Amniotic epithelial cell (primary cell): ENCODE data around the gene UBA6.
"Not testable (repeated sequence)": the region's sequence is repeated elsewhere in the genome, so short reads cannot be mapped to it uniquely, and the experiment has no call there.

Source experiments
- DNase-seq: peaks from one replicate; pipeline ENCODE4 v3.0.0-alpha.2; 2010; ENCODE audit warnings: low read depth

UBA6 gene

GRCh38 chr4:67700738-67701516 is at the start of gene UBA6:
UBA6 (minus strand) TSS chr4:67701155; CDS start chr4:67701119, 36 bp downstream.
- peak; percentile 94 for DNase-seq

- no peak for DNase-seq
Observed at GRCh38 chr4:67750691-67751090, 49.7 kb upstream of the UBA6 start.

GRCh38 chr4:67749286-67749685 is 48.3 kb upstream of the UBA6 start:
- no peak for DNase-seq

- DNase-seq = peak; percentile 49
Observed at GRCh38 chr4:67746797-67747495, 46.0 kb upstream of the UBA6 start.

- DNase-seq = peak; percentile 53
Observed at GRCh38 chr4:67744561-67745283, 43.8 kb upstream of the UBA6 start.

GRCh38 chr4:67743194-67743593 is 42.2 kb upstream of the UBA6 start:
- no peak for DNase-seq

- DNase-seq = no peak
Observed at GRCh38 chr4:67736262-67736661, 35.3 kb upstream of the UBA6 start.

- no peak for DNase-seq
Observed at GRCh38 chr4:67735325-67735724, 34.4 kb upstream of the UBA6 start.

- not testable (repeated sequence) for DNase-seq
Observed at GRCh38 chr4:67730511-67730910, 29.6 kb upstream of the UBA6 start.

GRCh38 chr4:67727124-67727850 is 26.3 kb upstream of the UBA6 start:
- DNase-seq = peak; percentile 89

- no peak for DNase-seq
Observed at GRCh38 chr4:67725981-67726380, 25.0 kb upstream of the UBA6 start.

- DNase-seq = no peak
Observed at GRCh38 chr4:67725132-67725531, 24.2 kb upstream of the UBA6 start.

GRCh38 chr4:67723949-67724348 is 23.0 kb upstream of the UBA6 start:
- DNase-seq = no peak

GRCh38 chr4:67723341-67723740 is 22.4 kb upstream of the UBA6 start:
- no peak for DNase-seq

- peak; percentile 75 for DNase-seq
Observed at GRCh38 chr4:67721770-67722597, 21.0 kb upstream of the UBA6 start.

- no peak for DNase-seq
Observed at GRCh38 chr4:67721315-67721769, 20.4 kb upstream of the UBA6 start.

- DNase-seq = no peak
Observed at GRCh38 chr4:67719953-67720617, 19.1 kb upstream of the UBA6 start.

GRCh38 chr4:67718848-67719247 is 17.9 kb upstream of the UBA6 start:
- DNase-seq = no peak

- DNase-seq = no peak
Observed at GRCh38 chr4:67717586-67717985, 16.6 kb upstream of the UBA6 start.

- no peak for DNase-seq
Observed at GRCh38 chr4:67714955-67715354, 14.0 kb upstream of the UBA6 start.

GRCh38 chr4:67714248-67714583 is 13.3 kb upstream of the UBA6 start:
- DNase-seq = no peak
